T1000 (cell line): Measurements from ENCODE around the gene TDP1.
"Not testable (repeated sequence)": the region's sequence is repeated elsewhere in the genome, so short reads cannot be mapped to it uniquely, and the experiment has no call there.

Experiments used
- DNase-seq: peaks from one replicate; lab custom pipeline; 2025; ENCODE audit warnings: mixed read lengths; lab: John Stamatoyannopoulos, UW

TDP1 gene

GRCh38 chr14:89990218-89990617 is 34.5 kb downstream of the TDP1 start:
- no peak for DNase-seq

- DNase-seq = no peak
Observed at GRCh38 chr14:89990623-89991275, 35.0 kb downstream of the TDP1 start.

- DNase-seq = no peak
Observed at GRCh38 chr14:89992273-89992672, 36.5 kb downstream of the TDP1 start.

DNA sequence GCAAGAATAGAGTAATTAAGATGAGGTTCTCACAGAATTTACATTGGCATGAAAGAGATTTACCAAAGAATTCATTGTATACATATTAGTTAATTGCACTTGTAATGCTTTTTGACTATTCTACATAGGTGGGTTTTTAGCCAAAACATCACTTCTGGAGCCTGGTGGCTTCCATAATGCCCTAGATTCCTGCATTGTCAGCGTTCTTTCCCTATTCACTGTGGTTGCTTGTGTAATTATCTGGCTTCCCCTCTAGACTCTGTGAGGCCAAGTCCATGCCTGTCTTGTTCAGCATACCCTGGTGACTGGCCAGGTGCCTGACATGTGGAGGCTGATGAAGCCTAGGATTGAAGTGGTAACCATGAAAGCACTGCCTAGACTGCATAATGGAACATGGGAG is 41.2 kb downstream of the TDP1 start:
- DNase-seq = no peak

DNA sequence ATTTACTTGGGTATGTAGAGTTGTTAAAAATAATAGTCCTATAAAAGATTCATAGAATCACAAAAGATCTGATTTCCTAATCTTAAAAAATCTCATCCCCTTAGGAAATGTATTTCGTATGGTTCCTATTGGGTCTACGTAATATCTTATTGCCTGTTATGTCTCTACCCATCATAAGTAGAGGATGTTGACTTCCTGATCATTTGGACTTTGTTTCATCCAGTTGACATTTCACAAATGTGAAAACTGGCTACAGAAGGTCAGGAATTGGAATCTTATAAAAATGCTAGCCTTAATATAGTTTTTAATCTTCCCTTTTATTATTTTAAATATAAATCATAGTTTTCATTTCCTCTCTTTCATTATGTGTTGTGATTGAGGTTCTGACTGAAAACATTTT is 45.2 kb downstream of the TDP1 start:
- DNase-seq = no peak

GRCh38 chr14:90003526-90004307 is 48.0 kb downstream of the TDP1 start:
- DNase-seq = no peak

GRCh38 chr14:90005441-90005840 is 49.7 kb downstream of the TDP1 start:
- DNase-seq = no peak

DNA sequence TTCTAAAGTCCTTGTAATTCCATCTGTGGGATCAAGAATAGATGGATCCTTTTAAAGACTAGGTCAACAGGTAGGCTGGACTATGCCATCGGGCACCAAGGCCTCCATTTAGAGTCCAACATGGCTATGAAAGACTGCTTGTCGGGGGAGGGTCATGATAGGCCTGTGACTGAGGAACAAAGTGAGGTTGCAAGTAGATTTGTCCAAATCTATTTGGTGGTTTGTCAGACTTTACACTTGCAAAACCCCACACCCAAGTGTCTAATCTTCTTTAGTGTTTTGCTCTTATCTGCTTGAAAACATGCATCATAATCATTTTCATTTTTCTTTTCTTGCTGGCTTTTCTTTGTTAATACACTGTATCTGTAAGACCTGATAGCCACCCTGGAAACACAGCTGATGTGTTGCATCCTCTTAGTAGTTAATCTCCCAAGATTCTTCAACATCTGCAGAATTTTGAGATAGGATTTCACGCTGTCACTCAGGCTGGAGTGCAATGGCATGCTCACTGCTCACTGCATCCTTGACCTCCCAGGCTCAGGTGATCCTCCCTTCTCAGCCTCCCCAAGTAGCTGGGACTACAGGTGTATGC is 50.3 kb downstream of the TDP1 start:
- DNase-seq = no peak

GRCh38 chr14:90017371-90017770 is 61.6 kb downstream of the TDP1 start:
- DNase-seq = no peak

DNA sequence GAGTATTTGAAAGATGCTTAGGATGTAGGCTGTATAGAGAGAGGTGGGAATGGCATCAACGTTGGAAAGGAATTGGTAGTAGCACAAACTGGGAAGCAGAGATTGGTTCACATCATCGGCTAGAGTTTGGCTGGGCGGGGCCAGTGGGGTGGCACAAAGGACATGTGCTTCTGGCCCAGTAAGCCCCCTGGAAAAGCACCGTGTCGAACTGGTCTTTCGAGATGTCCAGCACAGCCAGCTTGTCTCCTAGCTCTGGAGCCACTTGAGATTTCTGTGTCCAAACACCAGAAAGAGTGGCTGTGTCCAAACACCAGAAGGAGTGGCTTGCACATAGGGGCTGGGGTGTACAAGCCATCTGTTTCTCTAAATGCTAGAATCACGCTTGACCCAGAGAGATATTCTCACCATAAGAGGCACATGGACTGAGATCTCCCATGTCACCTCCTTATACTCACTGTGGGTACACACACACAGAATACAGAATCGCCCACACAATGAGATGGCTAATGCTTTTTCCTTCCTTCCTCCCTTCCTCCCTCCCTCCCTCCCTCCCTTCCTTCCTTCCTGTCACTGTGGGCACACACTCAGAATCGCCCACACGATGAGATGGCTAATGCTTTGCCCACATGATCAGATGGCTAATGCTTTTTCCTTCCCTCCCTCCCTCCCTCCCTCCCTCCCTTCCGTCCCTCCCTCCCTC is 64.2 kb downstream of the TDP1 start:
- no peak for DNase-seq

GRCh38 chr14:90023176-90023896 is 67.6 kb downstream of the TDP1 start:
- DNase-seq = no peak

DNA sequence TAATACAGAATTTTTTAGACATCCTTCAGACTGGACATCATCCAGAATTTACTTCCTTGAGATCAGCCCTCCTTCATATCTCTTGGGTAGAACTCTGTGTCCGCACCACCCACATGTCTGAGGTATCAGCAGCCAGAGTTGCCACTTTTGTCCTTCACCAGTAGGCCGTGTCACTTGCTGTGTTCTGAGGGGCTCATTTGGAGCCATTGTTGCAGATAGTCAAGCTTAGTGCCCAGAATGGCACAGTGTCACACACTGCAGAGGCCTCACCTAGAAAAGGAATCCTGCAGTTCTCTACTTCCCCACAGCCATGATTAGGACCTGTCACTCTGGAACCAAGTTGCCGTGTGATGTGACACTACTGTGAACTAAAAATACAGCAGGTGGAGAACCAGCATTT is 69.2 kb downstream of the TDP1 start:
- DNase-seq = no peak

- DNase-seq = not testable (repeated sequence)
Observed at GRCh38 chr14:90026608-90027007, 70.9 kb downstream of the TDP1 start.

DNA sequence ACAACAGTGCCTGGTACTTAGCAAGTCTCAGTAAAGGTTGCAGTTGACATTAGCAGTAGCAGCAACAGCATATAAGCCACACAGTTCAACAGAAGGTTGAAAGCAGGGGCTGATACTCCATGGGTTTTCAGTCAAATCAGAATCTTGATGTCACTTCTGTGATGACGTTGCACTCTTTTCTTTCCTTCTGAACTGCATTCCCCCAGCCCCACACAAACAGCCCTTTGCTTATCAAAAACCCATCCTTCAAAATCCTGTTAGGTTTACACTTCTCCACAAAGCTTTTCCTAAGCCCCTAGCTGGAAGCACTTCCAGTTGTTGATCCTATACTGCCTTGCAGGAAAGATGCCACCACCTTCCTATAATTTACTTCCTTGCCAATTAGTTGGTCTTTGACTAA is 72.1 kb downstream of the TDP1 start:
- DNase-seq = no peak

- no peak for DNase-seq
Observed at GRCh38 chr14:90034156-90034555, 78.4 kb downstream of the TDP1 start.

- DNase-seq = no peak
Observed at GRCh38 chr14:90034835-90035525, 79.3 kb downstream of the TDP1 start.

DNA sequence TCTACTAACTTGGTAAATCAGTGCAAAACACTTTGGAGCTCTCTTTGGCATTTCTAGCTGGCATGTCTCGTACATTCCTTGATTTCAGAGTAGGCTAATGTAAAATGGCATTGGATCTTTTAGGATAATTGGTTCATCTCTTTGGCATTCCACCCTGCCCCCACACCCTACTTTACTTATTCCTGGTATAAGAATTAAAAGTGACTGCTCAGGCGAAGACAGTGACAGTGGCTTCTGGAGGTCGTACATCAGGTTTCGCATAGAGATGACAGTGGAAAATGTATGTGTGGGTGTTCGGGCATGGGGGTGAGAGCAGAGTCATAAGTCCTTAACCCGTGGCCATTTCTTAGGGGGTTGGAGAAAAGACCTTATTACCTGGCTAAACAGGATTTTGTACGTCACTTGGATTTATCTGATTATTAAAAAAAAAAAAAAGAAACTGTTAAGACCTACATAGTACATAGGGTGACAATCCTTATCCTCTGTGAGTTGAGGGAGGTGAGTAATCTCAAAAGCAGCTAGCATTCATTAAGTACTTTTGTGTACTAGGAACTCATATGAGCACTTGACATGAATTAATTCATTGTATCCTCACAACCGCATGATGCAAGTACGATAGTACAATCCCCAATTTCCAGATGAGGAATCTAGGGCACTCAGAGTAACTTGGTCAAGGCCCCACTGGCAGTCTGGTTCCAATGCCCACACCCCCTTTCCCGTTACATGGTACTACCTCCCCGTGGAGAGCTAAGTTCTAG is 83.7 kb downstream of the TDP1 start:
- no peak for DNase-seq

DNA sequence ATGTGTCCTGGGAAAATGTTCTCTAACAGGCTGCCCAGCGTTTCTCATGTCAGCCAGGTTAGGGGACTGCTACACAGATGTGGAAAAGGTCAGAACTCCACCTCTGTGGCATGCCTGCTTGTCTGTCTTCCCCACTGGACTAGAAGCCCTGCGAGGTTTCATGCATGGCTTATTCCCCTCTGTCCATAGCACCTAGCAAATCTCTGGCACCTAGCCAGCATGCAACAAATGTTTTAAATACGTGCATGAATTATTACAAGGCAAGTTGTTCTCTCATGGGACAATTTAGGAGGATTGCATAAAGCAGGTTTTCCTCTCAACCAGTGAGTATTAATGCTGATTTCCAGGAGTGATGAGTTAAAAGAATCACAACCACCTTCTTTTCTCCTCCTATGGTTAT is 84.7 kb downstream of the TDP1 start:
- no peak for DNase-seq

DNA sequence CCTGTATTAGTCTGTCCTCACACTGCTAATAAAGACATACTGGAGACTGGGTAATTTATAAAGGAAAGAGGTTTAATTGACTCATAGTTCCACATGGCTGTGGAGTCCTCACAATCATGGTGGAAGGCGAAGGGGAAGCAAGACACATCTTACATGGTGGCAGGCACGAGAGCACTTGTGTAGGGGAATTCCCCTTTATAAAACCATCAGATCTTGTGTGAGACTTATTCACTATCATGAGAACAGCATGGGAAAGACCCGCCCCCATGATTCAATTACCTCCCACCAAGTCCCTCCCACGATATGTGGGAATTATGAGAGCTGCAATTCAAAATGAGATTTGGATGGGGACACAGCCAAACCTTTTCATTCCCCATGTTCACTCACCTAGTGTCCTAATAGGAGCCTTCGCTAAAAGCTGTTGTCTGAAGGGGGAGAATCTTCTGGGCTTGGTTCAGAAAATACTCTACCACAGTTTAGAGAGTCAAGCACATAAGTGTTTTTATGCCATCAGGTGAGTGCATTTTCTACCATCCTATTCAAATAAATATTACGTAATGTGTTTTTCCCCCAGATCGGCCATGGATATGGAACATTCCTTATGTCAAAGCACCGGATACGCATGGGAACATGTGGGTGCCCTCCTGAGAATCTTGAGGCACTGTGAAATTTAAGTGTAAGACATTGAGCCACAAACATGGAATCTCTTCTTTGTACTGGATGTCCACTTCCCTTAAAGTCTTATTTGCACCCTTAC is 86.9 kb downstream of the TDP1 start:
- no peak for DNase-seq

- DNase-seq = no peak
Observed at GRCh38 chr14:90045616-90046015, 89.9 kb downstream of the TDP1 start.
